Subcutaneous abdominal adipose tissue (tissue), 5 donors: ENCODE results near the gene ABHD13.

Experiments
- H3K27ac ChIP-seq: one replicate; pipeline ENCODE4 v1.7.0; 2013; ENCODE audit warnings: low read depth, mild to moderate bottlenecking, inconsistent platforms, low read length, moderate library complexity
- H3K27me3 ChIP-seq, 5 donors: one replicate each; pipeline ENCODE4 v1.7.0; 2013; ENCODE audit warnings: low read length in 5 of 5, inconsistent platforms in 1 of 5; ENCODE audit not compliant: control insufficient read depth in 5 of 5, insufficient read depth in 4 of 5
- H3K36me3 ChIP-seq, 5 donors: one replicate each; pipeline ENCODE4 v1.7.0; 2013; ENCODE audit warnings: low read length in 5 of 5; ENCODE audit not compliant: control insufficient read depth in 5 of 5, insufficient read depth in 5 of 5
- H3K4me1 ChIP-seq, 5 donors: one replicate each; pipeline ENCODE4 v1.7.0; 2013; ENCODE audit warnings: low read length in 5 of 5, mild to moderate bottlenecking in 3 of 5, moderate library complexity in 1 of 5; ENCODE audit not compliant: control insufficient read depth in 5 of 5, insufficient read depth in 5 of 5
- H3K4me3 ChIP-seq, 5 donors: one replicate each; pipeline ENCODE4 v1.7.0; 2013; ENCODE audit warnings: low read length in 5 of 5, low read depth in 1 of 5
- H3K9ac ChIP-seq, 5 donors: one replicate each; pipeline ENCODE4 v1.7.0; 2013; ENCODE audit warnings: low read length in 5 of 5, mild to moderate bottlenecking in 4 of 5, moderate library complexity in 3 of 5
- H3K9me3 ChIP-seq, 5 donors: one replicate each; pipeline ENCODE4 v1.7.0; 2013; ENCODE audit warnings: low read length in 5 of 5; ENCODE audit not compliant: control insufficient read depth in 5 of 5
- donor health status: healthy.
- donor health status: healthy.
- donor health status: healthy.
- donor health status: healthy.
- donor health status: healthy.

ABHD13 gene

GRCh38 chr13:108218044-108218974 lies at the start of gene ABHD13:
Gene ABHD13, plus strand, starts transcription at chr13:108218392. Its CDS starts 10,827 bp downstream, at chr13:108229219.
- peak within 1 kb of the TSS; percentile 85 to 92 (median 91) for H3K4me3 ChIP-seq
- H3K4me1 ChIP-seq, result peaks cover 0 to 46% (median 41%) of the 10 kb centered on the region in 5 donors
- H3K9ac ChIP-seq, result peak within 1 kb of the TSS; percentile 91 to 97 (median 94)

GRCh38 chr13:108168929-108169328 lies 49.3 kb upstream of the ABHD13 start:
- no peak overlapping the region for H3K9ac ChIP-seq
- no peak overlapping the region for H3K27ac ChIP-seq
- H3K9me3 ChIP-seq, result peaks cover 0 to 7% (median 4%) of the 10 kb centered on the region in 5 donors
- H3K4me1 ChIP-seq, result no peaks in the 10 kb centered on the region
- H3K27me3 ChIP-seq, result no peaks in the 10 kb centered on the region
- no peaks in the 10 kb centered on the region for H3K36me3 ChIP-seq
- no peak overlapping the region for H3K4me3 ChIP-seq

More at GRCh38 chr13:108218044-108218974, at the start of gene ABHD13:
- no peaks in the 10 kb centered on the region for H3K27me3 ChIP-seq
- H3K9me3 ChIP-seq, result no peaks in the 10 kb centered on the region
- H3K27ac ChIP-seq, result peak within 1 kb of the TSS; percentile 85
- H3K36me3 ChIP-seq, result no peaks in the 10 kb centered on the region

- H3K36me3 ChIP-seq, result no peaks in the 10 kb centered on the region
- no peaks in the 10 kb centered on the region for H3K4me1 ChIP-seq
- no peak overlapping the region for H3K4me3 ChIP-seq
- H3K9me3 ChIP-seq, result peaks cover 0 to 3% (median 0%) of the 10 kb centered on the region in 5 donors
- H3K27me3 ChIP-seq, result no peaks in the 10 kb centered on the region
- H3K9ac ChIP-seq, result no peak overlapping the region
- H3K27ac ChIP-seq, result no peak overlapping the region
Observed at GRCh38 chr13:108176685-108177274, 41.4 kb upstream of the ABHD13 start.

- H3K9me3 ChIP-seq, result peaks cover 0 to 3% (median 0%) of the 10 kb centered on the region in 5 donors
- H3K27ac ChIP-seq, result no peak overlapping the region
- no peak overlapping the region for H3K9ac ChIP-seq
- no peaks in the 10 kb centered on the region for H3K4me1 ChIP-seq
- no peaks in the 10 kb centered on the region for H3K27me3 ChIP-seq
- H3K36me3 ChIP-seq, result no peaks in the 10 kb centered on the region
- H3K4me3 ChIP-seq, result no peak overlapping the region
Observed at GRCh38 chr13:108178078-108178477, 40.1 kb upstream of the ABHD13 start.

GRCh38 chr13:108182652-108183051 lies 35.5 kb upstream of the ABHD13 start:
- Histone ChIP-seq H3K9ac (no peak overlapping the region), H3K36me3 (no peaks in the 10 kb centered on the region)

GRCh38 chr13:108185223-108185622 lies 33.0 kb upstream of the ABHD13 start:
- H3K9me3 ChIP-seq, result no peaks in the 10 kb centered on the region
- no peaks in the 10 kb centered on the region for H3K36me3 ChIP-seq
- no peaks in the 10 kb centered on the region for H3K27me3 ChIP-seq
- H3K9ac ChIP-seq, result no peak overlapping the region
- H3K27ac ChIP-seq, result no peak overlapping the region
- no peaks in the 10 kb centered on the region for H3K4me1 ChIP-seq
- no peak overlapping the region for H3K4me3 ChIP-seq

More at GRCh38 chr13:108182652-108183051, 35.5 kb upstream of the ABHD13 start:
- Histone ChIP-seq H3K4me1 (no peaks in the 10 kb centered on the region), H3K27ac (no peak overlapping the region), H3K4me3 (no peak overlapping the region), H3K27me3 (no peaks in the 10 kb centered on the region), H3K9me3 (no peaks in the 10 kb centered on the region)

GRCh38 chr13:108188260-108188659 lies 29.9 kb upstream of the ABHD13 start:
- Histone ChIP-seq H3K4me1 (no peaks in the 10 kb centered on the region), H3K27me3 (no peaks in the 10 kb centered on the region), H3K27ac (no peak overlapping the region), H3K9ac (no peak overlapping the region), H3K4me3 (no peak overlapping the region), H3K36me3 (no peaks in the 10 kb centered on the region), H3K9me3 (no peaks in the 10 kb centered on the region)

- Histone ChIP-seq H3K36me3 (no peaks in the 10 kb centered on the region), H3K9me3 (peaks cover 3 to 15% (median 11%) of the 10 kb centered on the region in 5 donors), H3K4me3 (no peak overlapping the region)
Observed at GRCh38 chr13:108190897-108191296, 27.3 kb upstream of the ABHD13 start.

GRCh38 chr13:108193806-108194205 lies 24.4 kb upstream of the ABHD13 start:
- H3K4me3 ChIP-seq, result no peak overlapping the region
- no peaks in the 10 kb centered on the region for H3K4me1 ChIP-seq
- no peaks in the 10 kb centered on the region for H3K36me3 ChIP-seq
- no peak overlapping the region for H3K27ac ChIP-seq
- peaks cover 3 to 15% (median 12%) of the 10 kb centered on the region in 5 donors for H3K9me3 ChIP-seq
- no peak overlapping the region for H3K9ac ChIP-seq
- no peaks in the 10 kb centered on the region for H3K27me3 ChIP-seq

More at GRCh38 chr13:108190897-108191296, 27.3 kb upstream of the ABHD13 start:
- no peaks in the 10 kb centered on the region for H3K4me1 ChIP-seq
- H3K27me3 ChIP-seq, result no peaks in the 10 kb centered on the region
- H3K9ac ChIP-seq, result no peak overlapping the region
- no peak overlapping the region for H3K27ac ChIP-seq

- Histone ChIP-seq H3K27me3 (no peaks in the 10 kb centered on the region), H3K9ac (no peak overlapping the region), H3K4me3 (peak overlapping the region in 1 of 5 donors; percentile 11), H3K27ac (no peak overlapping the region), H3K9me3 (peaks cover 3 to 15% (median 12%) of the 10 kb centered on the region in 5 donors), H3K4me1 (no peaks in the 10 kb centered on the region), H3K36me3 (no peaks in the 10 kb centered on the region)
Observed at GRCh38 chr13:108194435-108194936, 23.7 kb upstream of the ABHD13 start.
